WTC11 (cell line): ENCODE data around the gene FBH1. TPM values are rescaled to one million over a fixed set of nuclear protein-coding genes. Genes with fewer than 3 reads are reported as not detected.

ENCODE experiments used
- ATAC-seq: fragments of 200-7000 bp; cut with Tn5 transposase; 2 replicates; pipeline ENCODE4 v1.10.0; 2021; ENCODE audit warnings: mild to moderate bottlenecking, moderate library complexity
- CTCF ChIA-PET: fragments of 300-600 bp; sonication (Branson Sonifier 250); formaldehyde crosslinking; loops from one replicate; lab custom pipeline; 2021; ENCODE audit warnings: antibody characterized with exemption; lab: Charles Lee
- POLR2A ChIA-PET: fragments of 350-600 bp; sonication (Branson Sonifier 250); formaldehyde crosslinking; loops from one replicate; lab custom pipeline; 2021; ENCODE audit warnings: antibody characterized with exemption; lab: Charles Lee
- DNase-seq: peaks from one replicate; pipeline ENCODE4 v3.0.0; 2021; ENCODE audit warnings: low spot score
- H3K27ac Mint-ChIP-seq: 2 replicates; pipeline ENCODE4 v1.8.0; 2021; ENCODE audit warnings: mixed read lengths
- H3K27me3 Mint-ChIP-seq: 2 replicates; pipeline ENCODE4 v1.8.0; 2021; ENCODE audit warnings: low read depth, mild to moderate bottlenecking, moderate library complexity, mixed read lengths
- H3K36me3 Mint-ChIP-seq: 2 replicates; pipeline ENCODE4 v1.8.0; 2021; ENCODE audit warnings: mixed read lengths
- H3K4me1 Mint-ChIP-seq: 2 replicates; pipeline ENCODE4 v1.8.0; 2022; ENCODE audit warnings: mixed read lengths
- H3K4me3 Mint-ChIP-seq: 2 replicates; pipeline ENCODE4 v1.8.0; 2021; ENCODE audit warnings: mild to moderate bottlenecking, moderate library complexity, mixed read lengths
- H3K9me3 Mint-ChIP-seq: 2 replicates; pipeline ENCODE4 v1.8.0; 2021; ENCODE audit warnings: mixed read lengths
- AFF4 ChIP-seq: sonication (generic); formaldehyde crosslinking; IDR thresholded peaks from 2 replicates; pipeline ENCODE4 v1.8.1; 2023; ENCODE audit warnings: mild to moderate bottlenecking, missing genetic modification reagents, borderline replicate concordance
- ARID4B ChIP-seq: sonication (generic); formaldehyde crosslinking; IDR thresholded peaks from 2 replicates; pipeline ENCODE4 v1.8.0; 2023; ENCODE audit warnings: missing genetic modification reagents, mild to moderate bottlenecking, borderline replicate concordance
- CTCF ChIP-seq: fragments of 200-600 bp; IDR thresholded peaks from 2 replicates; pipeline ENCODE4 v1.8.0; 2022; ENCODE audit warnings: antibody characterized with exemption
- FOXP1 ChIP-seq: sonication (generic); formaldehyde crosslinking; IDR thresholded peaks from 2 replicates; pipeline ENCODE4 v1.8.0; 2022; ENCODE audit warnings: missing genetic modification reagents, mild to moderate bottlenecking, moderate library complexity, borderline replicate concordance
- GRHL2 ChIP-seq: fragments of 250-450 bp; sonication (Bioruptor Pico); IDR thresholded peaks from 2 replicates; pipeline ENCODE4 v1.8.0; 2022; ENCODE audit warnings: mild to moderate bottlenecking, moderate library complexity; ENCODE audit not compliant: insufficient replicate concordance, severe bottlenecking
- GTF2I ChIP-seq: fragments of 250-450 bp; sonication (Bioruptor Pico); conservative IDR thresholded peaks from 2 replicates; pipeline ENCODE4 v1.4.0; 2021; ENCODE audit warnings: mild to moderate bottlenecking
- KAT7 ChIP-seq: sonication (generic); formaldehyde crosslinking; IDR thresholded peaks from 2 replicates; pipeline ENCODE4 v1.8.1; 2023; ENCODE audit warnings: missing genetic modification reagents, mild to moderate bottlenecking, borderline replicate concordance
- MAX ChIP-seq: sonication (generic); formaldehyde crosslinking; IDR thresholded peaks from 2 replicates; pipeline ENCODE4 v1.8.0; 2022; ENCODE audit warnings: mild to moderate bottlenecking, missing genetic modification reagents
- MYBL2 ChIP-seq: sonication (generic); formaldehyde crosslinking; IDR thresholded peaks from 2 replicates; pipeline ENCODE4 v1.8.1; 2023; ENCODE audit warnings: mild to moderate bottlenecking, moderate library complexity, missing genetic modification reagents
- PRDM15 ChIP-seq: sonication (generic); formaldehyde crosslinking; IDR thresholded peaks from 2 replicates; pipeline ENCODE4 v1.8.0; 2022; ENCODE audit warnings: missing genetic modification reagents
- RORB ChIP-seq: fragments of 250-450 bp; sonication (Bioruptor Pico); IDR thresholded peaks from 2 replicates; pipeline ENCODE4 v1.9.0; 2021; ENCODE audit warnings: mild to moderate bottlenecking
- SOX15 ChIP-seq: fragments of 250-450 bp; sonication (Bioruptor Pico); IDR thresholded peaks from 2 replicates; pipeline ENCODE4 v1.9.0; 2021; ENCODE audit warnings: mild to moderate bottlenecking
- TP53 ChIP-seq: sonication (generic); formaldehyde crosslinking; IDR thresholded peaks from 2 replicates; pipeline ENCODE4 v1.8.1; 2023; ENCODE audit warnings: mild to moderate bottlenecking, missing genetic modification reagents
- ZNF232 ChIP-seq: sonication (generic); formaldehyde crosslinking; IDR thresholded peaks from 2 replicates; pipeline ENCODE4 v1.8.0; 2022; ENCODE audit warnings: mild to moderate bottlenecking, missing genetic modification reagents
- ZNF396 ChIP-seq: fragments of 250-450 bp; sonication (Bioruptor Pico); IDR thresholded peaks from 2 replicates; pipeline ENCODE4 v1.8.0; 2021; ENCODE audit warnings: mild to moderate bottlenecking, moderate library complexity, borderline replicate concordance
- total RNA-seq: library from RNA; stranded (reverse); gene quantifications from 3 replicates; pipeline ENCODE4 v1.2.3, GENCODE V29; 2021

The FBH1 gene
- total RNA-seq, 1 experiment from 2014 or later, result 66.8 TPM

GRCh38 chr10:5981529-5981928 lies 91.5 kb downstream of the FBH1 start:
- H3K9me3 Mint-ChIP-seq, result no peaks in the 10 kb centered on the region
- CTCF ChIA-PET, result interaction anchor here (0.7 to 1.6 kb wide), 2 partner anchors 420 to 1166 kb away, joined by 3 to 5 read pairs; no protein-coding TSS in a partner anchor
- H3K27me3 Mint-ChIP-seq, result peaks cover 37% of the 10 kb centered on the region

More at GRCh38 chr10:5981529-5981928, 91.5 kb downstream of the FBH1 start:
- ATAC-seq, result no peak
- POLR2A ChIA-PET, result interaction anchor here (0.6 kb wide), 1 partner anchor 599 kb away, joined by 3 read pairs; no protein-coding TSS in a partner anchor
- H3K36me3 Mint-ChIP-seq, result no peaks in the 10 kb centered on the region
- TF ChIP-seq PRDM15 (CRISPR knock-in tag) (no peak), TP53 (CRISPR knock-in tag) (no peak), ZNF396 (CRISPR knock-in tag) (no peak), MAX (CRISPR knock-in tag) (no peak), GRHL2 (CRISPR knock-in tag) (no peak), KAT7 (CRISPR knock-in tag) (no peak), CTCF (no peak), GTF2I (no peak), FOXP1 (CRISPR knock-in tag) (no peak), ZNF232 (CRISPR knock-in tag) (no peak), MYBL2 (CRISPR knock-in tag) (no peak), AFF4 (CRISPR knock-in tag) (no peak), RORB (CRISPR knock-in tag) (no peak), SOX15 (CRISPR knock-in tag) (no peak), ARID4B (no peak)
- TF ChIP-seq, all 79 proteins: peak for 0
- DNase-seq, result no peak
- Mint-ChIP-seq H3K4me3 (no peak overlapping the region), H3K27ac (no peak overlapping the region), H3K4me1 (peaks cover 4% of the 10 kb centered on the region)
